Right lobe of liver (tissue), 6 donors: ENCODE data around the gene EPHA8. TPM values are rescaled to one million over a fixed set of nuclear protein-coding genes. Genes with fewer than 3 reads are reported as not detected.

Experiments
- ATAC-seq, 4 donors: fragments of 200-7000 bp; cut with Tn5 transposase; one replicate each; pipeline ENCODE4 v1.9.1; 2020; ENCODE audit warnings: mild to moderate bottlenecking in 4 of 4, moderate library complexity in 4 of 4
- DNase-seq, 3 donors: peaks; one replicate each; pipeline ENCODE4 v3.0.0-alpha.2; 2020
- H3K27ac ChIP-seq, 3 donors: fragments of 200-600 bp; one replicate each; pipeline ENCODE4 v1.8.0; 2022
- H3K27me3 ChIP-seq, 2 donors: fragments of 200-600 bp; one replicate each; pipeline ENCODE4 v1.8.0; 2022
- H3K36me3 ChIP-seq, 4 donors: fragments of 200-600 bp; sonication (generic) in 1 of 4; one replicate each; pipeline versions ENCODE4 v1.5.1 to v1.8.0; 2017 to 2022; ENCODE audit warnings: control low read depth in 1 of 4
- H3K4me1 ChIP-seq, 4 donors: fragments of 200-600 bp; sonication (generic) in 1 of 4; one replicate each; pipeline versions ENCODE4 v1.5.1 to v1.8.0; 2017 to 2022; ENCODE audit warnings: control low read depth in 1 of 4
- H3K4me3 ChIP-seq, 3 donors: fragments of 200-600 bp; one replicate each; pipeline ENCODE4 v1.8.0; 2022
- H3K9me3 ChIP-seq, 4 donors: fragments of 200-600 bp; sonication (generic) in 1 of 4; one replicate each; pipeline versions ENCODE4 v1.5.1 to v1.8.0; 2017 to 2022; ENCODE audit warnings: control low read depth in 1 of 4
- POLR2A ChIP-seq: fragments of 450-650 bp; IDR thresholded peaks from one replicate; pipeline ENCODE4 v1.6.1; 2017; ENCODE audit warnings: antibody characterized with exemption, mild to moderate bottlenecking
- WGBS: methylation state at CpG from one replicate; pipeline ENCODE4 v1.1.6; 2018; ENCODE audit warnings: low coverage, low lambda C conversion rate; ENCODE audit not compliant: insufficient coverage; ENCODE audit errors: missing lambda C conversion rate; 5-methylcytosine and 5-hydroxymethylcytosine counted together
- intact Hi-C, 2 donors: fragments of 100-400 bp; cut with DNase I; formaldehyde crosslinking; loops; one replicate each; pipeline versions ENCODE4 v1.11.2 to v1.14.1; 2022
- total RNA-seq, 6 experiments: library from RNA; depleted of rRNA in 2 of 6; stranded (reverse); fragments of >200 nt in 2 of 6; fragmentation: NEBNext Ultra II Directional in 3 of 6; extraction: Animal tissue kit (Norgen Biotek cat#: 25700) in 3 of 6; gene quantifications; one replicate each; pipeline versions ENCODE4 v1.1.0 to v1.2.4, GENCODE V29; 2016 to 2023
- TF ChIP-seq, protein P1 (sequence below), 4 donors: fragments of 200-600 bp in 3 of 4; fragments of 450-650 bp in 1 of 4; IDR thresholded peaks; one replicate each; pipeline versions ENCODE4 v1.5.1 to v1.8.0; 2016 to 2022; ENCODE audit warnings: antibody characterized with exemption in 4 of 4, mild to moderate bottlenecking in 2 of 4
- donor health status: DM: no; HTN: yes; CAD: no.
- donor health status: DM: no; HTN: no; CAD: no.
- donor health status: DM: no; HTN: no; CAD: no.
- donor health status: DM: no; HTN: yes; CAD: no.
- donor health status: DM: no; HTN: yes; CAD: no.

EPHA8 gene
- total RNA-seq, 6 experiments from 2014 or later: not detected

- TF ChIP-seq POLR2A: no peak
- TF ChIP-seq, protein P1, sequence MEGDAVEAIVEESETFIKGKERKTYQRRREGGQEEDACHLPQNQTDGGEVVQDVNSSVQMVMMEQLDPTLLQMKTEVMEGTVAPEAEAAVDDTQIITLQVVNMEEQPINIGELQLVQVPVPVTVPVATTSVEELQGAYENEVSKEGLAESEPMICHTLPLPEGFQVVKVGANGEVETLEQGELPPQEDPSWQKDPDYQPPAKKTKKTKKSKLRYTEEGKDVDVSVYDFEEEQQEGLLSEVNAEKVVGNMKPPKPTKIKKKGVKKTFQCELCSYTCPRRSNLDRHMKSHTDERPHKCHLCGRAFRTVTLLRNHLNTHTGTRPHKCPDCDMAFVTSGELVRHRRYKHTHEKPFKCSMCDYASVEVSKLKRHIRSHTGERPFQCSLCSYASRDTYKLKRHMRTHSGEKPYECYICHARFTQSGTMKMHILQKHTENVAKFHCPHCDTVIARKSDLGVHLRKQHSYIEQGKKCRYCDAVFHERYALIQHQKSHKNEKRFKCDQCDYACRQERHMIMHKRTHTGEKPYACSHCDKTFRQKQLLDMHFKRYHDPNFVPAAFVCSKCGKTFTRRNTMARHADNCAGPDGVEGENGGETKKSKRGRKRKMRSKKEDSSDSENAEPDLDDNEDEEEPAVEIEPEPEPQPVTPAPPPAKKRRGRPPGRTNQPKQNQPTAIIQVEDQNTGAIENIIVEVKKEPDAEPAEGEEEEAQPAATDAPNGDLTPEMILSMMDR (IDR thresholded peaks at IDR 0.05): no peak
- intact Hi-C loops: no loop called here
- no peaks in the 10 kb centered on the region for H3K4me1 ChIP-seq
- no peak overlapping the region for H3K27ac ChIP-seq
- no peak overlapping the region for H3K4me3 ChIP-seq
- WGBS: 100% methylated on average over 7 of the region's 11 CpGs
- ATAC-seq: no peak
- no peaks in the 10 kb centered on the region for H3K27me3 ChIP-seq
- H3K36me3 ChIP-seq: peaks cover 0 to 66% (median 19%) of the 10 kb centered on the region in 4 donors
- no peak for DNase-seq
- H3K9me3 ChIP-seq: no peaks in the 10 kb centered on the region
Observed at GRCh38 chr1:22525646-22526045, 37.6 kb upstream of the EPHA8 start.

DNA sequence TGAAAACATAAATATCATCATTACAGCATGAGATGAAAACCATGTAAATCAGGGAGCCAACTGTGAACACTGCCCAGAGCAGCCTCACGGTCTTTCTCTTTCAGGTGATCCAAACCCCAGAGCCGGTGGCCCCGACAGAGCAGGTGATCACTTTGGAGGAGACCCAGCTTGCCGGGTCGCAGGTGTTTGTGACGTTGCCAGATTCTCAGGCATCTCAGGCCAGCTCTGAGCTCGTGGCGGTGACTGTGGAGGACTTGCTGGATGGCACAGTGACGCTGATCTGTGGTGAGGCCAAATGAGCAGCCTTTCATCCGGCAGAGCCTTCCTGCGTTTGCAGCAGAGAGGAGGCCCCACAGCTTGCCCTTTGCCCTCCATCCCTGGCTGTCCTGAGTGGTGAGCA, 37.2 kb upstream of the EPHA8 start:
- H3K36me3 ChIP-seq: peaks cover 0 to 62% (median 19%) of the 10 kb centered on the region in 4 donors
- no peak overlapping the region for H3K27ac ChIP-seq
- TF ChIP-seq, protein P1 (IDR thresholded peaks at IDR 0.05): no peak
- no peak for TF ChIP-seq POLR2A
- ATAC-seq (no peak), DNase-seq (no peak)
- 93% methylated on average over 7 of the region's 11 CpGs for WGBS
- no peaks in the 10 kb centered on the region for H3K9me3 ChIP-seq
- intact Hi-C loops: no loop called here
- no peak overlapping the region for H3K4me3 ChIP-seq
- H3K4me1 ChIP-seq: no peaks in the 10 kb centered on the region
- H3K27me3 ChIP-seq: no peaks in the 10 kb centered on the region

GRCh38 chr1:22526677-22527076, 36.6 kb upstream of the EPHA8 start:
- no peak for DNase-seq
- no peak for ATAC-seq
- Histone ChIP-seq H3K27me3 (no peaks in the 10 kb centered on the region), H3K4me3 (no peak overlapping the region), H3K4me1 (no peaks in the 10 kb centered on the region), H3K27ac (no peak overlapping the region), H3K36me3 (peaks cover 0 to 56% (median 16%) of the 10 kb centered on the region in 4 donors), H3K9me3 (no peaks in the 10 kb centered on the region)
- TF ChIP-seq, protein P1 (IDR thresholded peaks at IDR 0.05): no peak
- TF ChIP-seq POLR2A: no peak
- no CpG with 5 or more reads among the region's 5 CpGs for WGBS
- intact Hi-C loops: no loop called here

DNA sequence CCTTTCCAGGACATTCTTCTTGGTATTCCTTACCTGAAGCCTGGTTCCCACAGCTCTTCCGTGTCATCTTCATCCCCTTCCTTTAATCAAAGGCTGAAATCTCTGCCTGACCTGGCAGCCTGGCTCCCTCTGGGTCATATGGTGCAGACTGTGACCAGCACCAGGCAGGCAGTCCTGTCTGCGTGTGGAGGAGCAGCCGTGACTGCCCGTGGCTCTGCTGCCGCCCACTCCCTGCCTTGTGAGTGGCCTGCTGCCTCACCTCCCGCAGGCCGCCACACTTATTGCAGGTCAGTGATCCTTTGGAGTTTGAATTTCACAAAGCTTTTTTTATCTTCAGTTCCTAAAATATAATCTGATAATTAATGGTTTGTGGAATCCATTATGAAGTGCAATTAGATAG, 36.2 kb upstream of the EPHA8 start:
- TF ChIP-seq, protein P1 (IDR thresholded peaks at IDR 0.05): no peak
- no peak for TF ChIP-seq POLR2A
- ATAC-seq (no peak), DNase-seq (no peak)
- Histone ChIP-seq H3K4me3 (no peak overlapping the region), H3K27me3 (no peaks in the 10 kb centered on the region), H3K4me1 (no peaks in the 10 kb centered on the region), H3K27ac (no peak overlapping the region), H3K9me3 (no peaks in the 10 kb centered on the region), H3K36me3 (peaks cover 0 to 52% (median 13%) of the 10 kb centered on the region in 4 donors)
- intact Hi-C loops: no loop called here
- WGBS: 86% methylated on average over 1 of the region's 7 CpGs
